CD14-positive monocyte (primary cell): ENCODE data around the gene LARP6. TPM values are rescaled to one million over a fixed set of nuclear protein-coding genes. Genes with fewer than 3 reads are reported as not detected.

Source experiments
- DNase-seq, 3 donors: peaks; one replicate each; pipeline ENCODE4 v3.0.0-alpha.2; 2011 to 2022
- H2AFZ ChIP-seq: 2 replicates; pipeline ENCODE4 v1.6.0; 2012; ENCODE audit warnings: mild to moderate bottlenecking, low read depth, low read length, inconsistent platforms; ENCODE audit not compliant: insufficient read depth, poor library complexity, severe bottlenecking
- H3K27ac ChIP-seq, 2 donors: 1 replicate in 1 of 2; 2 replicates in 1 of 2; pipeline ENCODE4 v1.5.1; 2012 to 2013; ENCODE audit warnings: low read length in 2 of 2, control low read depth in 1 of 2, inconsistent platforms in 1 of 2, low read depth in 1 of 2, mild to moderate bottlenecking in 1 of 2
- H3K27me3 ChIP-seq, 2 donors: one replicate each; pipeline versions ENCODE4 v1.6.0 to v1.6.1; 2011 to 2013; ENCODE audit warnings: low read length in 2 of 2; ENCODE audit not compliant: control insufficient read depth in 2 of 2, insufficient read depth in 2 of 2
- H3K36me3 ChIP-seq, 2 donors: replicated peaks in 1 of 2; 1 replicate in 1 of 2; 2 replicates in 1 of 2; pipeline versions ENCODE4 v1.5.1 to v1.6.1; 2012 to 2013; ENCODE audit warnings: low read length in 2 of 2, control low read depth in 1 of 2, inconsistent platforms in 1 of 2, mild to moderate bottlenecking in 1 of 2; ENCODE audit not compliant: insufficient read depth in 2 of 2, control insufficient read depth in 1 of 2
- H3K4me1 ChIP-seq, 2 donors: 1 replicate in 1 of 2; 2 replicates in 1 of 2; pipeline versions ENCODE4 v1.5.1 to v1.6.1; 2012 to 2013; ENCODE audit warnings: low read length in 2 of 2, control low read depth in 1 of 2, inconsistent platforms in 1 of 2, mild to moderate bottlenecking in 1 of 2, moderate library complexity in 1 of 2; ENCODE audit not compliant: insufficient read depth in 2 of 2, control insufficient read depth in 1 of 2
- H3K4me2 ChIP-seq: replicated peaks from 2 replicates; pipeline ENCODE3; 2012; ENCODE audit warnings: low read length, moderate library complexity, mild to moderate bottlenecking; ENCODE audit not compliant: poor library complexity, severe bottlenecking; ENCODE audit errors: extremely low read depth
- H3K4me3 ChIP-seq, 3 experiments: fragments of 200-600 bp in 1 of 3; sonication (generic) in 1 of 3; replicated peaks in 1 of 3; 1 replicate in 2 of 3; 2 replicates in 1 of 3; pipeline ENCODE4 v1.5.1; 2011 to 2013; ENCODE audit warnings: low read length in 3 of 3, mild to moderate bottlenecking in 3 of 3, control low read depth in 2 of 3, low read depth in 2 of 3, inconsistent platforms in 1 of 3, moderate library complexity in 1 of 3
- H3K79me2 ChIP-seq: 2 replicates; pipeline ENCODE4 v1.6.0; 2012; ENCODE audit warnings: mild to moderate bottlenecking, control low read depth, inconsistent platforms, low read length, moderate library complexity; ENCODE audit not compliant: insufficient read depth
- H3K9ac ChIP-seq: 2 replicates; pipeline ENCODE4 v1.6.0; 2017; ENCODE audit warnings: low read length, mild to moderate bottlenecking; ENCODE audit not compliant: insufficient read depth, poor library complexity, severe bottlenecking
- H3K9me3 ChIP-seq, 2 donors: replicated peaks in 1 of 2; 1 replicate in 1 of 2; 2 replicates in 1 of 2; pipeline versions ENCODE4 v1.5.1 to v1.6.1; 2012 to 2013; ENCODE audit warnings: low read length in 2 of 2, control low read depth in 1 of 2; ENCODE audit not compliant: control insufficient read depth in 1 of 2, insufficient read depth in 1 of 2
- H4K20me1 ChIP-seq: 2 replicates; pipeline ENCODE4 v1.6.0; 2012; ENCODE audit warnings: mild to moderate bottlenecking, low read length, control low read depth, moderate library complexity; ENCODE audit not compliant: insufficient read depth
- H3K27ac Mint-ChIP-seq, 7 donors: one replicate each; pipeline ENCODE4 v1.8.0; 2020; ENCODE audit warnings: mild to moderate bottlenecking in 7 of 7, mixed read lengths in 7 of 7, moderate library complexity in 6 of 7, inconsistent platforms in 2 of 7
- H3K27me3 Mint-ChIP-seq, 3 donors: one replicate each; pipeline ENCODE4 v1.8.0; 2021 to 2022; ENCODE audit warnings: low read depth in 3 of 3, mild to moderate bottlenecking in 3 of 3, mixed read lengths in 3 of 3, moderate library complexity in 3 of 3, inconsistent platforms in 1 of 3
- H3K36me3 Mint-ChIP-seq, 2 donors: one replicate each; pipeline ENCODE4 v1.8.0; 2020; ENCODE audit warnings: mixed read lengths in 2 of 2, inconsistent platforms in 1 of 2, mild to moderate bottlenecking in 1 of 2
- H3K4me1 Mint-ChIP-seq: one replicate; pipeline ENCODE4 v1.8.0; 2020; ENCODE audit warnings: mild to moderate bottlenecking, mixed read lengths
- H3K4me3 Mint-ChIP-seq, 2 donors: one replicate each; pipeline ENCODE4 v1.8.0; 2020; ENCODE audit warnings: mild to moderate bottlenecking in 2 of 2, mixed read lengths in 2 of 2, moderate library complexity in 1 of 2
- H3K9me3 Mint-ChIP-seq, 7 donors: one replicate each; pipeline ENCODE4 v1.8.0; 2020 to 2022; ENCODE audit warnings: mixed read lengths in 7 of 7, mild to moderate bottlenecking in 6 of 7, moderate library complexity in 6 of 7, inconsistent platforms in 2 of 7
- CTCF ChIP-seq: fragments of 200-600 bp; IDR thresholded peaks from one replicate; pipeline ENCODE4 v1.8.0; 2022; ENCODE audit warnings: antibody characterized with exemption, mild to moderate bottlenecking
- WGBS: methylation state at CpG from one replicate; pipeline ENCODE4 v1.1.5; 2013; ENCODE audit warnings: missing lambda C conversion rate; ENCODE audit not compliant: insufficient coverage; 5-methylcytosine and 5-hydroxymethylcytosine counted together
- intact Hi-C, 2 donors: fragments of 100-400 bp; cut with micrococcal nuclease; formaldehyde crosslinking; loops; one replicate each; pipeline versions ENCODE4 v1.15.0 to v1.15.1; 2023
- polyA plus RNA-seq, 3 donors: library from polyadenylated mRNA; depleted of rRNA in 1 of 3; unstranded in 2 of 3; stranded (reverse) in 1 of 3; fragments of 300-500 nt in 2 of 3; fragments of >200 nt in 1 of 3; fragmentation: Illumina TruSeq in 2 of 3; gene quantifications; 1 replicate in 2 of 3; 2 replicates in 1 of 3; pipeline ENCODE4 v1.2.3, GENCODE V29; 2012 to 2021

Gene LARP6
- polyA plus RNA-seq, 3 donors: not detected

DNA sequence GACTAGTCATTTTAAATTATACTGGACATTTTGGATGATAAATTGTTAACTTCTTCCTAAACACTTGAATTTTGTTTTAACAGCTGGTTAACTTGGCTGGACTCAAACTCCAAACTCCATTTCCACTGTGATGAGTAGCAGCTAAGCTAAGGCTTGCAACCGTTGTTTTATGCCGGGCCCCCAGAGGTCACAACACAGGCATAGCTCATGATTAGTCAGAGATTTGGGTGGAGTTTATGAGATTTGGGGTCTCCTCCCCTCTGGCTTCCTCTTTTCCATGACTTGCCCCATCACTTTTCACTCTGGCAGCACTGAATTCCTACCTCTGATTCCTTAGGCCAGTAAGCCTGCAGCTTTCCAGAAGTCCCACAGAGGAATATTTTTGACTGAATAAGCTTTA is 25.4 kb upstream of the LARP6 start:
- Histone ChIP-seq H3K4me3 (no peak overlapping the region), H3K9ac (no peak overlapping the region), H3K4me1 (no peaks in the 10 kb centered on the region), H3K27me3 (no peaks in the 10 kb centered on the region), H3K36me3 (no peaks in the 10 kb centered on the region), H3K27ac (no peak overlapping the region), H2AFZ (no peak overlapping the region), H4K20me1 (no peaks in the 10 kb centered on the region), H3K79me2 (no peaks in the 10 kb centered on the region), H3K4me2 (no peak overlapping the region), H3K9me3 (no peaks in the 10 kb centered on the region)
- Mint-ChIP-seq H3K4me1 (no peaks in the 10 kb centered on the region), H3K36me3 (no peaks in the 10 kb centered on the region), H3K4me3 (no peak overlapping the region), H3K9me3 (no peaks in the 10 kb centered on the region), H3K27ac (peak overlapping the region in 1 of 7 donors; percentile 7), H3K27me3 (peaks cover 3 to 7% (median 4%) of the 10 kb centered on the region in 3 donors)
- intact Hi-C loops: no loop called here
- WGBS: no CpG with 5 or more reads among the region's 2 CpGs
- TF ChIP-seq CTCF: no peak
- no peak for DNase-seq

GRCh38 chr15:70876683-70877082 is 22.7 kb upstream of the LARP6 start:
- Mint-ChIP-seq H3K4me1 (no peaks in the 10 kb centered on the region), H3K27ac (no peak overlapping the region), H3K4me3 (no peak overlapping the region), H3K36me3 (no peaks in the 10 kb centered on the region), H3K27me3 (peaks cover 8 to 18% (median 11%) of the 10 kb centered on the region in 3 donors), H3K9me3 (peaks cover 0 to 3% (median 0%) of the 10 kb centered on the region in 7 donors)
- Histone ChIP-seq H4K20me1 (no peaks in the 10 kb centered on the region), H3K79me2 (no peaks in the 10 kb centered on the region), H3K4me1 (no peaks in the 10 kb centered on the region), H3K27ac (no peak overlapping the region), H3K36me3 (no peaks in the 10 kb centered on the region), H2AFZ (no peak overlapping the region), H3K9me3 (no peaks in the 10 kb centered on the region), H3K4me3 (no peak overlapping the region), H3K9ac (no peak overlapping the region), H3K4me2 (no peak overlapping the region), H3K27me3 (peaks cover 0 to 3% of the 10 kb centered on the region in 2 donors)
- no peak for TF ChIP-seq CTCF
- 90% methylated on average over 2 of the region's 2 CpGs for WGBS
- DNase-seq: no peak
- intact Hi-C loops: no loop called here
